Measurements from ENCODE around the gene ETS2. TPM values are rescaled to one million over a fixed set of nuclear protein-coding genes. Genes with fewer than 3 reads are reported as not detected.

ETS2 gene
- total and polyA plus RNA-seq, 2 of the 8 experiments (the other 6 are each of a cell fraction or from before 2014, with no cell fraction given): 11.0 to 45.1 TPM

DNA sequence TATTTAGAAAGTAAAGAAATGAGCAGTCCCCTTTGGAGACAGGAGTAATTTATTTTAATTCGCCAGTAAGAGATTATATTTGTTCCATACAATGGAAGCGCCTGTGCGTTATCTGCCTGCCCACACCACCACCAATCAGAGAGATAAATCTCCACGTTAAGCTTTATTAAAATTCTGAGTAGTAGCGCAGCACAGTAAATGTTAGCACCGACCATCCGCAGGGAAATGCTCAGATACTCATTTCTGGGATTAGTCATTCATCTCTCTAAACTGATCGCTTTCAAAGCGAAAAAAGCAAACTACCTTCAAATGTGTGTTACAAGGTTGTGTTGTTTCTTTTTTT lies 1.2 kb downstream of the ETS2 start (continued):
- TF ChIP-seq, protein P1, sequence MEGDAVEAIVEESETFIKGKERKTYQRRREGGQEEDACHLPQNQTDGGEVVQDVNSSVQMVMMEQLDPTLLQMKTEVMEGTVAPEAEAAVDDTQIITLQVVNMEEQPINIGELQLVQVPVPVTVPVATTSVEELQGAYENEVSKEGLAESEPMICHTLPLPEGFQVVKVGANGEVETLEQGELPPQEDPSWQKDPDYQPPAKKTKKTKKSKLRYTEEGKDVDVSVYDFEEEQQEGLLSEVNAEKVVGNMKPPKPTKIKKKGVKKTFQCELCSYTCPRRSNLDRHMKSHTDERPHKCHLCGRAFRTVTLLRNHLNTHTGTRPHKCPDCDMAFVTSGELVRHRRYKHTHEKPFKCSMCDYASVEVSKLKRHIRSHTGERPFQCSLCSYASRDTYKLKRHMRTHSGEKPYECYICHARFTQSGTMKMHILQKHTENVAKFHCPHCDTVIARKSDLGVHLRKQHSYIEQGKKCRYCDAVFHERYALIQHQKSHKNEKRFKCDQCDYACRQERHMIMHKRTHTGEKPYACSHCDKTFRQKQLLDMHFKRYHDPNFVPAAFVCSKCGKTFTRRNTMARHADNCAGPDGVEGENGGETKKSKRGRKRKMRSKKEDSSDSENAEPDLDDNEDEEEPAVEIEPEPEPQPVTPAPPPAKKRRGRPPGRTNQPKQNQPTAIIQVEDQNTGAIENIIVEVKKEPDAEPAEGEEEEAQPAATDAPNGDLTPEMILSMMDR (IDR thresholded peaks at IDR 0.05; ENCODE audit: control extremely low read depth in 1 of 3, insufficient read depth in 1 of 3, low read depth in 1 of 3, low read length in 3 of 3): no peak
